Muscle of back (tissue), 11 donors: ENCODE data around the gene CHN2. TPM values are rescaled to one million over a fixed set of nuclear protein-coding genes. Genes with fewer than 3 reads are reported as not detected.
"Not testable (repeated sequence)": the region's sequence is repeated elsewhere in the genome, so short reads cannot be mapped to it uniquely, and the experiment has no call there.

ENCODE experiments used
- DNase-seq, 3 donors: peaks; one replicate each; pipeline versions ENCODE4 v3.0.0 to v3.0.0-alpha.2; 2013
- polyA plus RNA-seq, 10 donors: library from polyadenylated mRNA; unstranded; fragments of 120-200 nt; gene quantifications; one replicate each; pipeline ENCODE4 v1.2.1, GENCODE V29; 2013; ENCODE audit not compliant: insufficient read length in 10 of 10

The CHN2 gene
- polyA plus RNA-seq, 10 donors = 7.6 to 14.6 (median 11.3) TPM

GRCh38 chr7:29185613-29186012 lies 9.0 kb upstream of the CHN2 start:
- DNase-seq = no peak

GRCh38 chr7:29189743-29190201 lies 4.8 kb upstream of the CHN2 start:
- peak; percentile 34 to 71 (median 49) for DNase-seq

- DNase-seq = no peak
These were observed 4.1 kb upstream of the CHN2 start for GRCh38 chr7:29190349-29191045.

- DNase-seq = no peak
These were observed 2.3 kb upstream of the CHN2 start for GRCh38 chr7:29192323-29192722.

- no peak for DNase-seq
These were observed 1.8 kb upstream of the CHN2 start for GRCh38 chr7:29192811-29193210.

GRCh38 chr7:29193316-29194205 lies 1.0 kb upstream of the CHN2 start:
- peak in 1 of 3 donors; percentile 36 for DNase-seq

- peak in 1 of 3 donors; percentile 70 for DNase-seq
These were observed 375 bp upstream of the CHN2 start for GRCh38 chr7:29194206-29194593.

- no peak for DNase-seq
These were observed 1.6 kb downstream of the CHN2 start for GRCh38 chr7:29196191-29196590.

GRCh38 chr7:29196971-29197595 lies 2.5 kb downstream of the CHN2 start:
- DNase-seq = no peak

- no peak for DNase-seq
These were observed 3.3 kb downstream of the CHN2 start for GRCh38 chr7:29197916-29198315.

- DNase-seq = no peak
These were observed 5.2 kb downstream of the CHN2 start for GRCh38 chr7:29199776-29200175.

- DNase-seq = no peak
These were observed 8.1 kb downstream of the CHN2 start for GRCh38 chr7:29202651-29203069.

- DNase-seq = no peak
These were observed 10.1 kb downstream of the CHN2 start for GRCh38 chr7:29204491-29205272.

- no peak for DNase-seq
These were observed 12.7 kb downstream of the CHN2 start for GRCh38 chr7:29207162-29207801.

GRCh38 chr7:29208410-29209250 lies 14.1 kb downstream of the CHN2 start:
- no peak for DNase-seq

- no peak for DNase-seq
These were observed 15.2 kb downstream of the CHN2 start for GRCh38 chr7:29209745-29210144.

GRCh38 chr7:29212736-29213135 lies 18.2 kb downstream of the CHN2 start:
- DNase-seq = not testable (repeated sequence)

- DNase-seq = no peak
These were observed 19.5 kb downstream of the CHN2 start for GRCh38 chr7:29214056-29214455.

- no peak for DNase-seq
These were observed 20.2 kb downstream of the CHN2 start for GRCh38 chr7:29214816-29215215.

GRCh38 chr7:29216128-29216527 lies 21.6 kb downstream of the CHN2 start:
- DNase-seq = no peak
